ENCODE results near the gene RGS19.

Gene RGS19

DNA sequence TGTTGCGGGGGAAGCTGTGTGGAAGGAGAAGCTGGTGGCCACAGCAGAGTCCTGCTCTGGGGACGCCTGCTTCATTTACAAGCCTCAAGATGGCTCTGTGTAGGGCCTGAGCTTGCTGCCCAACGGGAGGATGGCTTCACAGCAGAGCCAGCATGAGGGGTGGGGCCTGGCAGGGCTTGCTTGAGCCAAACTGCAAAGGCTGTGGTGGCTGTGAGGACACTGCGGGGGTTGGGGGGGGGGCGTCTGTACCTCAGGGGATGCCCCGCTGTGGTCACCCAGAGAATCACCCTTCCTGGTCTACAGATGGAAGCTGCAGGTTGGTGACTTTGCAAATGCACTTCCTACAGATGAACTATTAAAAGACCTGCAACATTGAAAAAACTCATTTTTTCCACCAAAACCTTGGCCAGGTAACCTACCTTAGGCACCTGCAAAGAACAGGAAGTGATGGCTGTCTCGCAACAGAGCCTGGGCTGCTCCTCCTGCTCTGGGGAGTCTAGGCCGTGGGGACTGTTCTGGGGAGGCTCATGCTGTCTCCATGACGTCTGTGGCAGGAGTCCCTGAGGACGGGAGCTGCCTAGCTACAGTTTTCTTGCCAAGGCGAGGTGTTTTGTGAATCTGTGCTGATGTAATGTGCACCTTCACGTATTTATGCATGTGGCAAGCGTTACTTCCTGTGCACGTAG lies 20.7 kb upstream of the RGS19 start:
- ChIA-PET CTCF (interaction anchor here (1.1 to 4.9 kb wide), 6 partner anchors 10 to 48 kb away, joined by 3 to 28 read pairs (median 6); partner anchors contain the start of genes LKAAEAR1 and NPBWR2), POLR2A (no interaction called here)
- 95% methylated on average over 12 of the region's 14 CpGs for WGBS (ENCODE audit: insufficient coverage)

DNA sequence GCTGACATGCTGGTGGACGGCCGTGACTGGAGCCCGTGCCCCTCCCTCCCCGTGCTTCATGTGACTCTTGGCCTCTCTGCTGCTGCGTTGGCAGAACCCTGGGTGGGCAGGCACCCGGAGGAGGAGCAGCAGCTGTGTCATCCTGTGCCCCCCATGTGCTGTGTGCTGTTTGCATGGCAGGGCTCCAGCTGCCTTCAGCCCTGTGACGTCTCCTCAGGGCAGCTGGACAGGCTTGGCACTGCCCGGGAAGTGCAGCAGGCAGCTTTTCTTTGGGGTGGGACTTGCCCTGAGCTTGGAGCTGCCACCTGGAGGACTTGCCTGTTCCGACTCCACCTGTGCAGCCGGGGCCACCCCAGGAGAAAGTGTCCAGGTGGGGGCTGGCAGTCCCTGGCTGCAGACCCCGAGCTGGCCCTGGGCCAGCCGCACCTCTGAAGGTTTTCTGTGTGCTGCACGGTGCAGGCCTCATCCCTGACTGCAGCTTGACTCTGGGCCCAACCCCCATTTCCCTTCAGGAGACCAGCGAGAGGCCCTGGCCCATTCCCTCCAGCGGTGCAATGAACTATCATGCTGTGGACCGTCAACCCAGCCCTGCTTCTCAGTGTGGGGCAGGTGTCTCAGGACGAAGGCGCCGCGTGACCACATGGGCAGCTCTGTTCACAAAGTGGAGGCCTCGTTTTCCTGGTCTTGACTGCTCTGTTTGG lies 19.9 kb upstream of the RGS19 start:
- peaks cover 0 to 13% (median 11%) of the 10 kb centered on the region in 4 experiments for H3K4me1 ChIP-seq (ENCODE audit: control extremely low read depth in 1 of 4, control insufficient read depth in 4 of 4, insufficient read depth in 4 of 4, low read length in 3 of 4)
- H3K36me3 ChIP-seq (ENCODE audit: control insufficient read depth in 4 of 4, insufficient read depth in 4 of 4, low read length in 3 of 4): peaks cover 2 to 43% (median 15%) of the 10 kb centered on the region in 4 experiments
- ChIA-PET POLR2A (no interaction called here), CTCF (interaction anchor here (1.1 to 4.9 kb wide), 6 partner anchors 11 to 47 kb away, joined by 3 to 28 read pairs (median 6); partner anchors contain the start of genes LKAAEAR1 and NPBWR2)
- no peak overlapping the region for H3K4me3 ChIP-seq (ENCODE audit: control insufficient read depth in 1 of 7, extremely low read depth in 1 of 7, insufficient read depth in 4 of 7, low read depth in 2 of 7, low read length in 6 of 7)
- 95% methylated on average over 20 of the region's 21 CpGs for WGBS (ENCODE audit: insufficient coverage)
- peaks cover 0 to 3% (median 0%) of the 10 kb centered on the region in 5 experiments for H3K27me3 ChIP-seq (replicated peaks in 2 of 5; ENCODE audit: control insufficient read depth in 4 of 5, insufficient read depth in 5 of 5, low read length in 4 of 5)
- DNase-seq: no peak
- H3K27ac ChIP-seq (ENCODE audit: insufficient read depth in 1 of 2, low read depth in 1 of 2, low read length in 2 of 2, poor library complexity in 1 of 2, severe bottlenecking in 2 of 2): no peak overlapping the region
- H3K9me3 ChIP-seq (ENCODE audit: control extremely low read depth in 1 of 5, control insufficient read depth in 4 of 5, insufficient read depth in 2 of 5, low read depth in 1 of 5, low read length in 4 of 5): no peaks in the 10 kb centered on the region

More for the DNA sequence above, 20.7 kb upstream of the RGS19 start:
- Histone ChIP-seq H3K4me3 (ENCODE audit: control insufficient read depth in 1 of 7, extremely low read depth in 1 of 7, insufficient read depth in 4 of 7, low read depth in 2 of 7, low read length in 6 of 7) (no peak overlapping the region), H3K27me3 (replicated peaks in 2 of 5; ENCODE audit: control insufficient read depth in 4 of 5, insufficient read depth in 5 of 5, low read length in 4 of 5) (peaks cover 0 to 3% (median 0%) of the 10 kb centered on the region in 5 experiments), H3K9me3 (ENCODE audit: control extremely low read depth in 1 of 5, control insufficient read depth in 4 of 5, insufficient read depth in 2 of 5, low read depth in 1 of 5, low read length in 4 of 5) (no peaks in the 10 kb centered on the region), H3K36me3 (ENCODE audit: control insufficient read depth in 4 of 4, insufficient read depth in 4 of 4, low read length in 3 of 4) (peaks cover 2 to 43% (median 15%) of the 10 kb centered on the region in 4 experiments), H3K4me1 (ENCODE audit: control extremely low read depth in 1 of 4, control insufficient read depth in 4 of 4, insufficient read depth in 4 of 4, low read length in 3 of 4) (peaks cover 0 to 13% (median 11%) of the 10 kb centered on the region in 4 experiments), H3K27ac (ENCODE audit: insufficient read depth in 1 of 2, low read depth in 1 of 2, low read length in 2 of 2, poor library complexity in 1 of 2, severe bottlenecking in 2 of 2) (no peak overlapping the region)
- DNase-seq: no peak

DNA sequence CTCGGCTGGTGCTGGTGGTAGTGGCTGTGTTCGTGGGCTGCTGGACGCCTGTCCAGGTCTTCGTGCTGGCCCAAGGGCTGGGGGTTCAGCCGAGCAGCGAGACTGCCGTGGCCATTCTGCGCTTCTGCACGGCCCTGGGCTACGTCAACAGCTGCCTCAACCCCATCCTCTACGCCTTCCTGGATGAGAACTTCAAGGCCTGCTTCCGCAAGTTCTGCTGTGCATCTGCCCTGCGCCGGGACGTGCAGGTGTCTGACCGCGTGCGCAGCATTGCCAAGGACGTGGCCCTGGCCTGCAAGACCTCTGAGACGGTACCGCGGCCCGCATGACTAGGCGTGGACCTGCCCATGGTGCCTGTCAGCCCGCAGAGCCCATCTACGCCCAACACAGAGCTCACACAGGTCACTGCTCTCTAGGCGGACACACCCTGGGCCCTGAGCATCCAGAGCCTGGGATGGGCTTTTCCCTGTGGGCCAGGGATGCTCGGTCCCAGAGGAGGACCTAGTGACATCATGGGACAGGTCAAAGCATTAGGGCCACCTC lies 19.2 kb upstream of the RGS19 start:
- POLR2A ChIA-PET: no interaction called here
- Histone ChIP-seq H3K4me3 (ENCODE audit: control insufficient read depth in 1 of 7, extremely low read depth in 1 of 7, insufficient read depth in 4 of 7, low read depth in 2 of 7, low read length in 6 of 7) (no peak overlapping the region), H3K27me3 (replicated peaks in 2 of 5; ENCODE audit: control insufficient read depth in 4 of 5, insufficient read depth in 5 of 5, low read length in 4 of 5) (peaks cover 0 to 3% (median 0%) of the 10 kb centered on the region in 5 experiments), H3K36me3 (ENCODE audit: control insufficient read depth in 4 of 4, insufficient read depth in 4 of 4, low read length in 3 of 4) (peaks cover 2 to 43% (median 15%) of the 10 kb centered on the region in 4 experiments), H3K9me3 (ENCODE audit: control extremely low read depth in 1 of 5, control insufficient read depth in 4 of 5, insufficient read depth in 2 of 5, low read depth in 1 of 5, low read length in 4 of 5) (no peaks in the 10 kb centered on the region), H3K27ac (ENCODE audit: insufficient read depth in 1 of 2, low read depth in 1 of 2, low read length in 2 of 2, poor library complexity in 1 of 2, severe bottlenecking in 2 of 2) (no peak overlapping the region), H3K4me1 (ENCODE audit: control extremely low read depth in 1 of 4, control insufficient read depth in 4 of 4, insufficient read depth in 4 of 4, low read length in 3 of 4) (peaks cover 0 to 13% (median 11%) of the 10 kb centered on the region in 4 experiments)
- 98% methylated on average over 26 of the region's 28 CpGs for WGBS (ENCODE audit: insufficient coverage)
- no peak for DNase-seq
- CTCF ChIA-PET: interaction anchor here (1.3 to 4.9 kb wide), 5 partner anchors 11 to 46 kb away, joined by 4 to 28 read pairs (median 7); partner anchors contain the start of genes LKAAEAR1 and NPBWR2

DNA sequence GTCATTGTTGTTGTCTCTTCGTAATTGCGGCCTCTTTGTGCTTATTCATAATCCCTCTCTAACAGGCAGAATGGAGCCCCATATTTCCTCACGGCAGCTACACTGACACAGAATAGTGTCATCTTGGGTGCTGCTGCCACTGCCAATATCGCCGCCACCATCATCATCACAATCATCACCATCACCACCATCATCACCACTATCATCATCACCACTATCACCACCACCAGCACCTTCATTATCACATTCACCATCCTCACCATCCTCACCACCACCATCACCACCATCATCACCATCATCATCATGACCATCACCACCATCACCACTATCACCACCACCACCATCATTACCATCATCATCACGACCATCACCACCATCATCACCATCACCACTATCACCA lies 17.2 kb upstream of the RGS19 start:
- Histone ChIP-seq H3K36me3 (ENCODE audit: control insufficient read depth in 4 of 4, insufficient read depth in 4 of 4, low read length in 3 of 4) (peaks cover 2 to 43% (median 15%) of the 10 kb centered on the region in 4 experiments), H3K27me3 (replicated peaks in 2 of 5; ENCODE audit: control insufficient read depth in 4 of 5, insufficient read depth in 5 of 5, low read length in 4 of 5) (no peaks in the 10 kb centered on the region), H3K9me3 (ENCODE audit: control extremely low read depth in 1 of 5, control insufficient read depth in 4 of 5, insufficient read depth in 2 of 5, low read depth in 1 of 5, low read length in 4 of 5) (no peaks in the 10 kb centered on the region), H3K4me1 (ENCODE audit: control extremely low read depth in 1 of 4, control insufficient read depth in 4 of 4, insufficient read depth in 4 of 4, low read length in 3 of 4) (peaks cover 0 to 4% (median 2%) of the 10 kb centered on the region in 4 experiments), H3K27ac (ENCODE audit: insufficient read depth in 1 of 2, low read depth in 1 of 2, low read length in 2 of 2, poor library complexity in 1 of 2, severe bottlenecking in 2 of 2) (no peak overlapping the region), H3K4me3 (ENCODE audit: control insufficient read depth in 1 of 7, extremely low read depth in 1 of 7, insufficient read depth in 4 of 7, low read depth in 2 of 7, low read length in 6 of 7) (no peak overlapping the region)
- WGBS (ENCODE audit: insufficient coverage): 93% methylated on average over 5 of the region's 6 CpGs
- no peak for DNase-seq
- POLR2A ChIA-PET: no interaction called here
- CTCF ChIA-PET: interaction anchor here (0.9 to 2.2 kb wide), 3 partner anchors 13 to 23 kb away, joined by 3 to 10 read pairs (median 4); partner anchors contain the start of gene LKAAEAR1

DNA sequence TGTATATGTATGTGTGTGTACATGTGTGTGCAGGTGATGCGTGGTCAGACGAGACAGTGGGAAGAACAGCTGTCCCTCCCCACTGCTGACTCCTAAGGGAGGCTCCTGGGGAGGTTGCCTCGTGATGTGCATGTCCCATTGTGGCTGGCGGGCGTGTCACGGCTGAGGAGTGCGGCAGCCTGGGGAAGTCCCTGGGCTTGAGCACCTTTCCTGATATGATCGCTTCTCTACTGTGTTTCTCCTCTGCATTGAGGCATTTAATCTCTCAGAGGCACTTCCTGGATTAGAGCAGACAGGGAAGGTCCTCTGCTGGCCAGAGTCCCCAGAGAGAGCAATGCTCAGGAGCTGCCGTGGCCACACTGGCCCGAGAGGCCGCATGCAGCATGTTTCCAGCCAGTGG lies 16.6 kb upstream of the RGS19 start:
- H3K27me3 ChIP-seq (replicated peaks in 2 of 5; ENCODE audit: control insufficient read depth in 4 of 5, insufficient read depth in 5 of 5, low read length in 4 of 5): no peaks in the 10 kb centered on the region
- POLR2A ChIA-PET: no interaction called here
- peaks cover 0 to 3% (median 0%) of the 10 kb centered on the region in 4 experiments for H3K4me1 ChIP-seq (ENCODE audit: control extremely low read depth in 1 of 4, control insufficient read depth in 4 of 4, insufficient read depth in 4 of 4, low read length in 3 of 4)
- CTCF ChIA-PET: interaction anchor here (0.9 to 2.2 kb wide), 4 partner anchors 10 to 24 kb away, joined by 3 to 10 read pairs (median 4); partner anchors contain the start of gene LKAAEAR1
- H3K27ac ChIP-seq (ENCODE audit: insufficient read depth in 1 of 2, low read depth in 1 of 2, low read length in 2 of 2, poor library complexity in 1 of 2, severe bottlenecking in 2 of 2): no peak overlapping the region
- peaks cover 2 to 43% (median 15%) of the 10 kb centered on the region in 4 experiments for H3K36me3 ChIP-seq (ENCODE audit: control insufficient read depth in 4 of 4, insufficient read depth in 4 of 4, low read length in 3 of 4)
- H3K9me3 ChIP-seq (ENCODE audit: control extremely low read depth in 1 of 5, control insufficient read depth in 4 of 5, insufficient read depth in 2 of 5, low read depth in 1 of 5, low read length in 4 of 5): no peaks in the 10 kb centered on the region
- DNase-seq: no peak
- no peak overlapping the region for H3K4me3 ChIP-seq (ENCODE audit: control insufficient read depth in 1 of 7, extremely low read depth in 1 of 7, insufficient read depth in 4 of 7, low read depth in 2 of 7, low read length in 6 of 7)
- 95% methylated on average over 9 of the region's 11 CpGs for WGBS (ENCODE audit: insufficient coverage)

DNA sequence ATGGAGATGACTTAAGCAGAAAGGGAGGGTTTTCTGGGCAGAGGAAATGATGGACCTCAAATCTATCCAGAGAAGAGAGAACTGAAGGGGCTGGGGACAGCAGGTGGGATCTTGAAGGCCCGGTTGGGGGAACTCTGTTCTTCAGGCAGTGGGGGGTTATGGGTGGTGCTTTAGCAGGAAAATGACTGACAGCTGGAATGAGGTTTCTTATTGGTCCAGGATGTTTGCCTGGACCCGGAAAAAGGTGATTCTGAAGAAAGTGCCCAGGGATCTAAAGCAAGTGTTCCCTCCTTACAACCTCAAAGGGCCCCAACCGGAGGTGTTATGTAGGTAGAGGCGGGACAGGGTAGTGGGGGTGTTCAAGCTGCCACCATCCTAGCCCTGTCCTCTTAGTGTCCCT lies 16.1 kb upstream of the RGS19 start:
- POLR2A ChIA-PET: no interaction called here
- CTCF ChIA-PET: interaction anchor here (0.9 to 2.2 kb wide), 3 partner anchors 10 to 24 kb away, joined by 3 to 10 read pairs (median 3); no protein-coding TSS in a partner anchor

More for the DNA sequence above, 16.1 kb upstream of the RGS19 start:
- no peak overlapping the region for H3K27ac ChIP-seq (ENCODE audit: insufficient read depth in 1 of 2, low read depth in 1 of 2, low read length in 2 of 2, poor library complexity in 1 of 2, severe bottlenecking in 2 of 2)
- peaks cover 0 to 3% (median 0%) of the 10 kb centered on the region in 4 experiments for H3K4me1 ChIP-seq (ENCODE audit: control extremely low read depth in 1 of 4, control insufficient read depth in 4 of 4, insufficient read depth in 4 of 4, low read length in 3 of 4)
- no peaks in the 10 kb centered on the region for H3K27me3 ChIP-seq (replicated peaks in 2 of 5; ENCODE audit: control insufficient read depth in 4 of 5, insufficient read depth in 5 of 5, low read length in 4 of 5)
- H3K4me3 ChIP-seq (ENCODE audit: control insufficient read depth in 1 of 7, extremely low read depth in 1 of 7, insufficient read depth in 4 of 7, low read depth in 2 of 7, low read length in 6 of 7): no peak overlapping the region
- H3K36me3 ChIP-seq (ENCODE audit: control insufficient read depth in 4 of 4, insufficient read depth in 4 of 4, low read length in 3 of 4): peaks cover 2 to 42% (median 15%) of the 10 kb centered on the region in 4 experiments
- H3K9me3 ChIP-seq (ENCODE audit: control extremely low read depth in 1 of 5, control insufficient read depth in 4 of 5, insufficient read depth in 2 of 5, low read depth in 1 of 5, low read length in 4 of 5): no peaks in the 10 kb centered on the region
- DNase-seq: no peak
- 100% methylated on average over 2 of the region's 4 CpGs for WGBS (ENCODE audit: insufficient coverage)
